Fibroblast of lung (primary cell): ENCODE results near the gene RNF220.
A peak's percentile ranks its signal among the peaks of the same experiment; 100 is the strongest.

Source experiments
- EZH2 ChIP-seq: IDR thresholded peaks from 2 replicates; pipeline ENCODE4 v1.5.1; 2012; ENCODE audit warnings: low read length, control low read depth, mild to moderate bottlenecking; ENCODE audit errors: missing control alignments
- TF ChIP-seq, protein P1 (sequence below), 2 donors: IDR thresholded peaks in 1 of 2; conservative IDR thresholded peaks in 1 of 2; 1 replicate in 1 of 2; 2 replicates in 1 of 2; pipeline ENCODE4 v1.5.1; 2011 to 2012; ENCODE audit warnings: low read length in 2 of 2, control low read depth in 1 of 2, inconsistent platforms in 1 of 2, low read depth in 1 of 2, mild to moderate bottlenecking in 1 of 2

DNA sequence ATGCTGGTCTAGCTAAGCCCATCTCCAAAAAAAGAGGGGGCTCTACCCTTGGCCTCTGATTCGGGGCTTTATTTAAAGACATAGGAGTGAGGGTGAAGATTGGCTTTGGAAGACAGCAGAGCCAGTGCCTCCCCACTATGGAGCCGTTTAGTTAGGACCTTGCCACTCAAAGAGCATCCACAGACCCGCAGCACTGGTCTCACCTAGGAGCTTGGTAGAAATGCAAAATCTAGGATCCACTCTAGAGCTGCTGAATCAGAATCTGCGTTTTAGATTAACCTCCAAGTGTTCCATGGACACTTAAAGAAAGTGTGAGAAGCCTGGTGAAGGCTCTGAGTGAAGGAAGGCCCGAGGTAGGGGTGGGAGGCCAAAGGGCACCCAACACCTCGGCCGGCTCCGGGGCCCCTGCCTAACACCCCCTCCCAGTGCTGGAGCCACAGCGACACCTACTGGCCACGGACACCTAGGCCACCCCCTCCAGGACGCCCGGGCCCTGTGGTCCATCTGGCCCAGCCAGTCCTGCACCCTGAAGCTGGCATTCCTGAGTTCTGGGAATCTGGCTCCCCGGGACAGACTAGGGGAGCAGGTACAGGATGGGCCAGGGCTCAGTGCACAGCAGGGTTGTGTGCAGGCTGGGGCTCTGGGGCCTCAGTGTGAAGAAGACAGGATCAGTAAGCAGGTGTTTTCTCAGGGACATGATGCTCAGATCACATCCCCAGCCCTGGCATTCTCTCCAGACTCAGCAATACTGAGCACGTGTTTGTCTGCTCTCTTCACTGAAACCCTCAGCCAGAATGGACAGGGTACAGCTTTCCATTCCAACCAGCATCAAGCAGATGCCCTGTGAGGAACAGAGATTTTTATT is 190.0 kb downstream of the RNF220 start:
- TF ChIP-seq, protein P1, sequence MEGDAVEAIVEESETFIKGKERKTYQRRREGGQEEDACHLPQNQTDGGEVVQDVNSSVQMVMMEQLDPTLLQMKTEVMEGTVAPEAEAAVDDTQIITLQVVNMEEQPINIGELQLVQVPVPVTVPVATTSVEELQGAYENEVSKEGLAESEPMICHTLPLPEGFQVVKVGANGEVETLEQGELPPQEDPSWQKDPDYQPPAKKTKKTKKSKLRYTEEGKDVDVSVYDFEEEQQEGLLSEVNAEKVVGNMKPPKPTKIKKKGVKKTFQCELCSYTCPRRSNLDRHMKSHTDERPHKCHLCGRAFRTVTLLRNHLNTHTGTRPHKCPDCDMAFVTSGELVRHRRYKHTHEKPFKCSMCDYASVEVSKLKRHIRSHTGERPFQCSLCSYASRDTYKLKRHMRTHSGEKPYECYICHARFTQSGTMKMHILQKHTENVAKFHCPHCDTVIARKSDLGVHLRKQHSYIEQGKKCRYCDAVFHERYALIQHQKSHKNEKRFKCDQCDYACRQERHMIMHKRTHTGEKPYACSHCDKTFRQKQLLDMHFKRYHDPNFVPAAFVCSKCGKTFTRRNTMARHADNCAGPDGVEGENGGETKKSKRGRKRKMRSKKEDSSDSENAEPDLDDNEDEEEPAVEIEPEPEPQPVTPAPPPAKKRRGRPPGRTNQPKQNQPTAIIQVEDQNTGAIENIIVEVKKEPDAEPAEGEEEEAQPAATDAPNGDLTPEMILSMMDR (conservative IDR thresholded peaks at IDR 0.05 in 1 of 2, IDR thresholded peaks at IDR 0.05 in 1 of 2; ENCODE audit: low read depth in 1 of 2, low read length in 2 of 2), result peak; percentile 84 to 93
- no peak for TF ChIP-seq EZH2
